Coronary artery (tissue), 2 donors: Measurements from ENCODE around the gene CROCC2.

Experiments used
- DNase-seq: peaks from one replicate; pipeline ENCODE4 v3.0.0-alpha.2; 2017; ENCODE audit warnings: low spot score
- H3K27ac ChIP-seq, 2 donors: fragments of 200-600 bp; sonication (generic); one replicate each; pipeline ENCODE4 v1.5.1; 2016 to 2019
- H3K4me3 ChIP-seq: fragments of 200-600 bp; sonication (generic); 2 replicates; pipeline ENCODE4 v1.5.1; 2016; ENCODE audit warnings: mild to moderate bottlenecking, moderate library complexity
- CTCF ChIP-seq: fragments of 200-600 bp; sonication (generic); IDR thresholded peaks from one replicate; pipeline ENCODE4 v1.5.1; 2019; ENCODE audit warnings: antibody characterized with exemption

CROCC2 gene

GRCh38 chr2:240865391-240865790 lies 40.7 kb upstream of the CROCC2 start:
- no peak overlapping the region for H3K4me3 ChIP-seq
- no peak for TF ChIP-seq CTCF
- DNase-seq = no peak
- H3K27ac ChIP-seq = no peak overlapping the region

GRCh38 chr2:240868286-240869108 lies 37.6 kb upstream of the CROCC2 start, which contains the start of gene AGXT:
TSS of gene AGXT (plus strand) at chr2:240868824. CDS start at chr2:240868866, 42 bp downstream.
- peak; percentile 61 for DNase-seq
- TF ChIP-seq CTCF = no peak
- Histone ChIP-seq H3K27ac (no peak within 1 kb of the TSS), H3K4me3 (no peak within 1 kb of the TSS)

GRCh38 chr2:240869109-240869955 lies 36.8 kb upstream of the CROCC2 start:
- no peak overlapping the region for H3K27ac ChIP-seq
- no peak overlapping the region for H3K4me3 ChIP-seq
- DNase-seq = peak; percentile 54
- TF ChIP-seq CTCF = no peak

- H3K27ac ChIP-seq = no peak overlapping the region
- H3K4me3 ChIP-seq = no peak overlapping the region
- no peak for DNase-seq
- no peak for TF ChIP-seq CTCF
Measured at GRCh38 chr2:240869956-240870875, 35.9 kb upstream of the CROCC2 start.

GRCh38 chr2:240871071-240871958 lies 34.8 kb upstream of the CROCC2 start:
- Histone ChIP-seq H3K4me3 (no peak overlapping the region), H3K27ac (no peak overlapping the region)
- no peak for DNase-seq
- no peak for TF ChIP-seq CTCF
